GM19035 (cell line): ENCODE data around the gene ARHGEF4.
A peak's percentile ranks its signal among the peaks of the same experiment; 100 is the strongest.

Experiments used
- ATAC-seq: cut with Tn5 transposase; IDR thresholded peaks from one replicate; pipeline ENCODE4 v1.9.1; 2021; ENCODE audit not compliant: unreplicated experiment

ARHGEF4 gene

GRCh38 chr2:130836501-130837174 is at the start of gene ARHGEF4:
Gene ARHGEF4 (plus strand): TSS chr2:130836914. CDS start chr2:130836954, 40 bp downstream.
- ATAC-seq = peak; percentile 74

GRCh38 chr2:130787841-130788240 is 48.9 kb upstream of the ARHGEF4 start:
- no peak for ATAC-seq

- no peak for ATAC-seq
These were observed 46.4 kb upstream of the ARHGEF4 start for GRCh38 chr2:130790312-130790711.

GRCh38 chr2:130790804-130791616 is 45.7 kb upstream of the ARHGEF4 start:
- no peak for ATAC-seq

- ATAC-seq = no peak
These were observed 45.1 kb upstream of the ARHGEF4 start for GRCh38 chr2:130791617-130791939.

- no peak for ATAC-seq
These were observed 41.3 kb upstream of the ARHGEF4 start for GRCh38 chr2:130795431-130795830.

- ATAC-seq = no peak
These were observed 40.4 kb upstream of the ARHGEF4 start for GRCh38 chr2:130796290-130796689.

GRCh38 chr2:130797493-130798435 is 39.0 kb upstream of the ARHGEF4 start:
- ATAC-seq = peak; percentile 94

GRCh38 chr2:130798472-130799218 is 38.1 kb upstream of the ARHGEF4 start:
- no peak for ATAC-seq

GRCh38 chr2:130799295-130799694 is 37.4 kb upstream of the ARHGEF4 start:
- ATAC-seq = no peak

GRCh38 chr2:130805613-130806012 is 31.1 kb upstream of the ARHGEF4 start:
- no peak for ATAC-seq

GRCh38 chr2:130806370-130806769 is 30.3 kb upstream of the ARHGEF4 start:
- no peak for ATAC-seq

GRCh38 chr2:130807659-130808385 is 28.9 kb upstream of the ARHGEF4 start:
- ATAC-seq = no peak

- ATAC-seq = no peak
These were observed 28.0 kb upstream of the ARHGEF4 start for GRCh38 chr2:130808482-130809268.

- ATAC-seq = no peak
These were observed 26.2 kb upstream of the ARHGEF4 start for GRCh38 chr2:130810490-130810889.

- ATAC-seq = no peak
These were observed 23.0 kb upstream of the ARHGEF4 start for GRCh38 chr2:130813722-130814121.

GRCh38 chr2:130814931-130815680 is 21.6 kb upstream of the ARHGEF4 start:
- ATAC-seq = no peak

GRCh38 chr2:130818809-130819208 is 17.9 kb upstream of the ARHGEF4 start:
- ATAC-seq = no peak

- no peak for ATAC-seq
These were observed 17.5 kb upstream of the ARHGEF4 start for GRCh38 chr2:130819226-130819607.
